HEK293 (cell line): ENCODE results near the gene MICAL3.

ENCODE experiments used
- CTCF ChIA-PET: fragments of 350-600 bp; formaldehyde crosslinking; extraction: SDS; loops from one replicate; lab custom pipeline; 2021; ENCODE audit warnings: antibody characterized with exemption; lab: Yijun Ruan, JAX
- POLR2A ChIA-PET: fragments of 300-600 bp; formaldehyde crosslinking; extraction: SDS; loops from one replicate; lab custom pipeline; 2020; ENCODE audit warnings: antibody characterized with exemption, inconsistent platforms; lab: Yijun Ruan, JAX
- H3K27ac ChIP-seq: fragments of 200-500 bp; sonication (Bioruptor generic); 2 replicates; pipeline ENCODE4 v1.5.1; 2014; ENCODE audit warnings: low read depth, low read length, control low read depth, inconsistent platforms; ENCODE audit errors: extremely low read depth
- H3K36me3 ChIP-seq, 2 experiments: fragments of 200-500 bp in 1 of 2; sonication (Bioruptor generic) in 1 of 2; 1 replicate in 1 of 2; 2 replicates in 1 of 2; pipeline ENCODE4 v1.5.1; 2014 to 2017; ENCODE audit warnings: inconsistent platforms in 2 of 2, low read length in 2 of 2; ENCODE audit not compliant: control insufficient read depth in 2 of 2, insufficient read depth in 1 of 2
- H3K4me1 ChIP-seq: fragments of 200-500 bp; sonication (Bioruptor generic); 2 replicates; pipeline ENCODE4 v1.5.1; 2014; ENCODE audit warnings: mild to moderate bottlenecking, low read length, inconsistent platforms; ENCODE audit not compliant: control insufficient read depth, insufficient read depth
- H3K4me3 ChIP-seq: 2 replicates; pipeline ENCODE4 v1.5.1; 2011; ENCODE audit warnings: low read depth, mild to moderate bottlenecking, control low read depth, low read length, moderate library complexity
- H3K9me3 ChIP-seq: fragments of 200-500 bp; sonication (Bioruptor generic); 2 replicates; pipeline ENCODE4 v1.5.1; 2014; ENCODE audit warnings: low read depth, low read length, inconsistent platforms; ENCODE audit not compliant: control insufficient read depth, insufficient read depth
- AEBP2 ChIP-seq: fragments of 450-650 bp; formaldehyde crosslinking; IDR thresholded peaks from 2 replicates; pipeline ENCODE4 v1.5.1; 2016; ENCODE audit warnings: missing biosample characterization, missing genetic modification characterization, borderline replicate concordance
- GLIS1 ChIP-seq: fragments of 450-650 bp; formaldehyde crosslinking; IDR thresholded peaks from 2 replicates; pipeline ENCODE4 v1.5.1; 2016; ENCODE audit warnings: missing biosample characterization, missing genetic modification characterization
- HOXD13 ChIP-seq: sonication (generic); formaldehyde crosslinking; IDR thresholded peaks from 2 replicates; pipeline ENCODE4 v1.8.0; 2022; ENCODE audit warnings: missing genetic modification reagents, borderline replicate concordance
- KLF1 ChIP-seq: fragments of 450-650 bp; formaldehyde crosslinking; IDR thresholded peaks from 2 replicates; pipeline ENCODE4 v1.5.1; 2016; ENCODE audit warnings: missing biosample characterization, missing genetic modification characterization
- OSR2 ChIP-seq: fragments of 450-650 bp; formaldehyde crosslinking; IDR thresholded peaks from 2 replicates; pipeline ENCODE4 v1.5.1; 2016; ENCODE audit warnings: missing biosample characterization, missing genetic modification characterization
- SP2 ChIP-seq: fragments of 450-650 bp; formaldehyde crosslinking; IDR thresholded peaks from 2 replicates; pipeline ENCODE4 v1.5.1; 2016; ENCODE audit warnings: missing biosample characterization, missing genetic modification characterization
- WT1 ChIP-seq: fragments of 450-650 bp; formaldehyde crosslinking; IDR thresholded peaks from 2 replicates; pipeline ENCODE4 v1.5.1; 2016; ENCODE audit warnings: missing biosample characterization, missing genetic modification characterization
- YY1 ChIP-seq: fragments of 450-650 bp; formaldehyde crosslinking; IDR thresholded peaks from 2 replicates; pipeline ENCODE4 v1.5.1; 2018; ENCODE audit warnings: missing biosample characterization, missing genetic modification characterization
- ZBTB1 ChIP-seq: fragments of 450-650 bp; formaldehyde crosslinking; IDR thresholded peaks from 2 replicates; pipeline ENCODE4 v1.5.1; 2016; ENCODE audit warnings: missing biosample characterization, missing genetic modification characterization
- ZNF133 ChIP-seq: fragments of 450-650 bp; formaldehyde crosslinking; IDR thresholded peaks from 2 replicates; pipeline ENCODE4 v1.5.1; 2016; ENCODE audit warnings: missing biosample characterization, missing genetic modification characterization
- ZNF146 ChIP-seq: fragments of 450-650 bp; formaldehyde crosslinking; IDR thresholded peaks from 2 replicates; pipeline ENCODE4 v1.5.1; 2016; ENCODE audit warnings: missing biosample characterization, missing genetic modification characterization
- ZNF174 ChIP-seq: fragments of 450-650 bp; formaldehyde crosslinking; IDR thresholded peaks from 2 replicates; pipeline ENCODE4 v1.5.0; 2017; ENCODE audit warnings: missing biosample characterization, mild to moderate bottlenecking, missing genetic modification characterization
- ZNF19 ChIP-seq: fragments of 450-650 bp; formaldehyde crosslinking; IDR thresholded peaks from 2 replicates; pipeline ENCODE4; 2016; ENCODE audit warnings: missing biosample characterization, missing genetic modification characterization, low read depth
- ZNF2 ChIP-seq: fragments of 450-650 bp; formaldehyde crosslinking; IDR thresholded peaks from 2 replicates; pipeline ENCODE4 v1.5.1; 2016; ENCODE audit warnings: missing biosample characterization, missing genetic modification characterization
- ZNF239 ChIP-seq: fragments of 450-650 bp; formaldehyde crosslinking; IDR thresholded peaks from 2 replicates; pipeline ENCODE4 v1.5.1; 2016; ENCODE audit warnings: missing biosample characterization, missing genetic modification characterization
- ZNF311 ChIP-seq: fragments of 450-650 bp; formaldehyde crosslinking; IDR thresholded peaks from 2 replicates; pipeline ENCODE4 v1.5.1; 2017; ENCODE audit warnings: missing biosample characterization, missing genetic modification characterization, borderline replicate concordance
- ZNF324 ChIP-seq: fragments of 450-650 bp; formaldehyde crosslinking; IDR thresholded peaks from 2 replicates; pipeline ENCODE4 v1.5.1; 2016; ENCODE audit warnings: missing biosample characterization, missing genetic modification characterization
- ZNF623 ChIP-seq: fragments of 450-650 bp; formaldehyde crosslinking; IDR thresholded peaks from 2 replicates; pipeline ENCODE4 v1.5.1; 2016; ENCODE audit warnings: missing biosample characterization, missing genetic modification characterization
- ZNF624 ChIP-seq: fragments of 450-650 bp; formaldehyde crosslinking; IDR thresholded peaks from 2 replicates; pipeline ENCODE4 v1.5.1; 2017; ENCODE audit warnings: missing biosample characterization, missing genetic modification characterization
- ZNF692 ChIP-seq: fragments of 450-650 bp; formaldehyde crosslinking; IDR thresholded peaks from 2 replicates; pipeline ENCODE4 v1.5.1; 2016; ENCODE audit warnings: missing biosample characterization, missing genetic modification characterization
- ZNF701 ChIP-seq: fragments of 450-650 bp; formaldehyde crosslinking; IDR thresholded peaks from 2 replicates; pipeline ENCODE4 v1.5.1; 2016; ENCODE audit warnings: missing biosample characterization, missing genetic modification characterization
- ZNF785 ChIP-seq: fragments of 450-650 bp; formaldehyde crosslinking; IDR thresholded peaks from 2 replicates; pipeline ENCODE4 v1.5.1; 2016; ENCODE audit warnings: missing biosample characterization, missing genetic modification characterization
- ZNF791 ChIP-seq: fragments of 450-650 bp; formaldehyde crosslinking; IDR thresholded peaks from 2 replicates; pipeline ENCODE4 v1.5.1; 2016; ENCODE audit warnings: missing biosample characterization, missing genetic modification characterization
- ZNF837 ChIP-seq: fragments of 450-650 bp; formaldehyde crosslinking; IDR thresholded peaks from 2 replicates; pipeline ENCODE4 v1.5.1; 2016; ENCODE audit warnings: missing biosample characterization, missing genetic modification characterization
- ZNF843 ChIP-seq: fragments of 450-650 bp; formaldehyde crosslinking; IDR thresholded peaks from 2 replicates; pipeline ENCODE4 v1.5.1; 2016; ENCODE audit warnings: missing biosample characterization, missing genetic modification characterization
- ZSCAN4 ChIP-seq: fragments of 450-650 bp; formaldehyde crosslinking; IDR thresholded peaks from 2 replicates; pipeline ENCODE4 v1.5.1; 2017; ENCODE audit warnings: missing biosample characterization, missing genetic modification characterization

Gene MICAL3

GRCh38 chr22:17820879-17821439 is 203.4 kb downstream of the MICAL3 start:
- ChIA-PET POLR2A (no interaction called here), CTCF (interaction anchor here (0.6 to 1.5 kb wide), 7 partner anchors 9 to 263 kb away, joined by 3 to 5 read pairs (median 3); partner anchors contain the start of gene PEX26)
- no peak overlapping the region for H3K4me3 ChIP-seq
- TF ChIP-seq ZNF692 (tag by site-specific recombination): no peak
- TF ChIP-seq ZSCAN4 (tag by site-specific recombination): no peak
- TF ChIP-seq ZNF239 (tag by site-specific recombination): no peak
- TF ChIP-seq ZNF19 (tag by site-specific recombination): no peak
- TF ChIP-seq ZNF791: no peak
- TF ChIP-seq ZBTB1: no peak
- TF ChIP-seq ZNF843 (tag by site-specific recombination): no peak
- TF ChIP-seq ZNF623 (tag by site-specific recombination): no peak
- no peak for TF ChIP-seq SP2 (tag by site-specific recombination)
- TF ChIP-seq ZNF701 (tag by site-specific recombination): no peak
- no peak for TF ChIP-seq ZNF133
- TF ChIP-seq ZNF324 (tag by site-specific recombination): no peak
- no peak for TF ChIP-seq OSR2 (tag by site-specific recombination)
- TF ChIP-seq ZNF624 (tag by site-specific recombination): no peak
- no peak for TF ChIP-seq ZNF174 (tag by site-specific recombination)
- TF ChIP-seq ZNF311 (tag by site-specific recombination): no peak
- TF ChIP-seq HOXD13 (CRISPR knock-in tag): no peak
- no peak for TF ChIP-seq ZNF785
- TF ChIP-seq, all 188 proteins: peak for 0
- no peaks in the 10 kb centered on the region for H3K9me3 ChIP-seq
- H3K36me3 ChIP-seq: peaks cover 5 to 45% of the 10 kb centered on the region in 2 experiments; a peak in 2 of 3 replicates
- H3K27ac ChIP-seq: no peak overlapping the region
- no peaks in the 10 kb centered on the region for H3K4me1 ChIP-seq

- POLR2A ChIA-PET: no interaction called here
Measured at GRCh38 chr22:17818649-17819048, 205.7 kb downstream of the MICAL3 start.

More at GRCh38 chr22:17818649-17819048, 205.7 kb downstream of the MICAL3 start:
- CTCF ChIA-PET: interaction anchor here (0.7 kb wide), 1 partner anchor 76 kb away, joined by 4 read pairs; no protein-coding TSS in a partner anchor
- Histone ChIP-seq H3K36me3 (peaks cover 5 to 63% of the 10 kb centered on the region in 2 experiments; a peak in 2 of 3 replicates), H3K9me3 (no peaks in the 10 kb centered on the region), H3K27ac (no peak overlapping the region), H3K4me3 (no peak overlapping the region), H3K4me1 (no peaks in the 10 kb centered on the region)
- TF ChIP-seq KLF1 (tag by site-specific recombination) (no peak), ZNF837 (tag by site-specific recombination) (no peak), YY1 (tag by site-specific recombination) (no peak), ZNF2 (tag by site-specific recombination) (no peak), GLIS1 (tag by site-specific recombination) (no peak), WT1 (tag by site-specific recombination) (no peak), AEBP2 (tag by site-specific recombination) (no peak), ZNF146 (tag by site-specific recombination) (no peak)
